GM12878 (cell line): Measurements from ENCODE around the gene GIMAP2.

Experiments used
- CEBPB ChIP-seq, 2 experiments: fragments of 150-350 bp in 1 of 2; IDR thresholded peaks; 2 replicates each; pipeline ENCODE4 v1.6.1; 2012 to 2014; ENCODE audit warnings: low read depth in 2 of 2, low read length in 2 of 2, borderline replicate concordance in 1 of 2, inconsistent platforms in 1 of 2
- CTCF ChIP-seq, 3 experiments: IDR thresholded peaks in 2 of 3; conservative IDR thresholded peaks in 1 of 3; 2 replicates each; pipeline ENCODE4 v1.5.1; 2011; ENCODE audit warnings: low read depth in 3 of 3, low read length in 3 of 3, mild to moderate bottlenecking in 3 of 3, control low read depth in 2 of 3, moderate library complexity in 2 of 3, inconsistent platforms in 1 of 3, mixed read lengths in 1 of 3; ENCODE audit not compliant: control insufficient read depth in 2 of 3, insufficient read depth in 1 of 3; ENCODE audit errors: extremely low read depth in 1 of 3
- GABPA ChIP-seq: IDR thresholded peaks from 2 replicates; pipeline ENCODE4 v1.6.1; 2014; ENCODE audit warnings: antibody characterized with exemption, low read depth, mild to moderate bottlenecking, inconsistent platforms
- JUND ChIP-seq: IDR thresholded peaks from 2 replicates; pipeline ENCODE4 v1.6.1; 2012; ENCODE audit warnings: low read depth, mild to moderate bottlenecking, low read length, improper control_type of control experiment, moderate library complexity

- TF ChIP-seq CTCF (IDR thresholded peaks at IDR 0.05 in 2 of 3, conservative IDR thresholded peaks at IDR 0.05 in 1 of 3; ENCODE audit: control insufficient read depth in 2 of 3, extremely low read depth in 1 of 3, insufficient read depth in 1 of 3, low read depth in 3 of 3, low read length in 3 of 3) (no peak), JUND (no peak), CEBPB (IDR thresholded peaks at IDR 0.05; ENCODE audit: borderline replicate concordance in 1 of 2, low read depth in 2 of 2, low read length in 2 of 2) (no peak), GABPA (no peak)
Observed at GRCh38 chr7:150645259-150646020, 40.1 kb upstream of the GIMAP2 start.
